ENCODE measurements around the gene TMSB15B.
"Not testable (repeated sequence)": the region's sequence is repeated elsewhere in the genome, so short reads cannot be mapped to it uniquely, and the experiment has no call there.

TMSB15B gene

GRCh38 chrX:103962411-103963278 is at the start of gene TMSB15B:
Gene TMSB15B, plus strand, starts transcription at chrX:103962627.
- DNase-seq (ENCODE audit: low read depth, low spot score) = not testable (repeated sequence)

- no peak for DNase-seq (ENCODE audit: low read depth, low spot score)
These were observed 48.9 kb upstream of the TMSB15B start for GRCh38 chrX:103913356-103914020.

- peak; percentile 6 for DNase-seq (ENCODE audit: low read depth, low spot score)
These were observed 44.4 kb upstream of the TMSB15B start for GRCh38 chrX:103918050-103918449.

- DNase-seq (ENCODE audit: low read depth, low spot score) = no peak
These were observed 43.7 kb upstream of the TMSB15B start for GRCh38 chrX:103918571-103919269.

- peak; percentile 5 for DNase-seq (ENCODE audit: low read depth, low spot score)
These were observed 43.2 kb upstream of the TMSB15B start for GRCh38 chrX:103919270-103919637.

- DNase-seq (ENCODE audit: low read depth, low spot score) = not testable (repeated sequence)
These were observed 41.9 kb upstream of the TMSB15B start for GRCh38 chrX:103920515-103920914.

- DNase-seq (ENCODE audit: low read depth, low spot score) = no peak
These were observed 35.4 kb upstream of the TMSB15B start for GRCh38 chrX:103927030-103927429.

GRCh38 chrX:103927633-103928032 is 34.8 kb upstream of the TMSB15B start:
- DNase-seq (ENCODE audit: low read depth, low spot score) = no peak

- DNase-seq (ENCODE audit: low read depth, low spot score) = no peak
These were observed 30.3 kb upstream of the TMSB15B start for GRCh38 chrX:103932133-103932532.

GRCh38 chrX:103940257-103940656 is 22.2 kb upstream of the TMSB15B start:
- DNase-seq (ENCODE audit: low read depth, low spot score) = not testable (repeated sequence)

GRCh38 chrX:103941201-103941975 is 21.0 kb upstream of the TMSB15B start:
- no peak for DNase-seq (ENCODE audit: low read depth, low spot score)

GRCh38 chrX:103949506-103949905 is 12.9 kb upstream of the TMSB15B start:
- no peak for DNase-seq (ENCODE audit: low read depth, low spot score)

- no peak for DNase-seq (ENCODE audit: low read depth, low spot score)
These were observed 9.1 kb upstream of the TMSB15B start for GRCh38 chrX:103953353-103953752.

GRCh38 chrX:103954259-103954658 is 8.2 kb upstream of the TMSB15B start:
- no peak for DNase-seq (ENCODE audit: low read depth, low spot score)

GRCh38 chrX:103960599-103960998 is 1.8 kb upstream of the TMSB15B start:
- DNase-seq (ENCODE audit: low read depth, low spot score) = not testable (repeated sequence)

- not testable (repeated sequence) for DNase-seq (ENCODE audit: low read depth, low spot score)
These were observed 21.1 kb downstream of the TMSB15B start for GRCh38 chrX:103983508-103983907.

- DNase-seq (ENCODE audit: low read depth, low spot score) = no peak
These were observed 36.8 kb downstream of the TMSB15B start for GRCh38 chrX:103999234-103999633.

- DNase-seq (ENCODE audit: low read depth, low spot score) = no peak
These were observed 46.4 kb downstream of the TMSB15B start for GRCh38 chrX:104008831-104009230.

GRCh38 chrX:104013158-104013557 is 50.7 kb downstream of the TMSB15B start:
- DNase-seq (ENCODE audit: low read depth, low spot score) = no peak

- DNase-seq (ENCODE audit: low read depth, low spot score) = no peak
These were observed 51.2 kb downstream of the TMSB15B start, which contains the start of gene H2BW1 for GRCh38 chrX:104013606-104014005. Gene H2BW1, minus strand, starts transcription at chrX:104013708. Its CDS starts 132 bp downstream, at chrX:104013576.

GRCh38 chrX:104015576-104015975 is 53.1 kb downstream of the TMSB15B start:
- DNase-seq (ENCODE audit: low read depth, low spot score) = not testable (repeated sequence)

Measured in brain pericyte (primary cell).